Amniotic stem cell (primary cell): ENCODE measurements around the gene INF2.

Experiments
- DNase-seq: peaks from one replicate; lab custom pipeline; 2025; lab: John Stamatoyannopoulos, UW

INF2 gene

GRCh38 chr14:104676694-104677511, 12.5 kb upstream of the INF2 start:
- DNase-seq, result no peak

- DNase-seq, result no peak
These were observed 11.7 kb upstream of the INF2 start for GRCh38 chr14:104677512-104678332.

- DNase-seq, result no peak
These were observed 11.1 kb upstream of the INF2 start for GRCh38 chr14:104678346-104678745.

GRCh38 chr14:104678901-104679705, 10.3 kb upstream of the INF2 start:
- no peak for DNase-seq

GRCh38 chr14:104680056-104680805, 9.2 kb upstream of the INF2 start:
- DNase-seq, result peak; percentile 43

- DNase-seq, result peak; percentile 77
These were observed 8.4 kb upstream of the INF2 start for GRCh38 chr14:104680806-104681688.

- DNase-seq, result peak; percentile 63
These were observed 7.7 kb upstream of the INF2 start for GRCh38 chr14:104681689-104682074.

GRCh38 chr14:104682107-104682593, 7.3 kb upstream of the INF2 start:
- no peak for DNase-seq

- DNase-seq, result no peak
These were observed 5.6 kb upstream of the INF2 start for GRCh38 chr14:104683653-104684448.

GRCh38 chr14:104684449-104684821, 5.0 kb upstream of the INF2 start:
- DNase-seq, result no peak

GRCh38 chr14:104685216-104685997, 4.0 kb upstream of the INF2 start:
- DNase-seq, result no peak

- DNase-seq, result no peak
These were observed 3.3 kb upstream of the INF2 start for GRCh38 chr14:104685998-104686610.

GRCh38 chr14:104686624-104687517, 2.5 kb upstream of the INF2 start:
- DNase-seq, result no peak

GRCh38 chr14:104687601-104688504, 1.6 kb upstream of the INF2 start:
- no peak for DNase-seq

- no peak for DNase-seq
These were observed 811 bp upstream of the INF2 start for GRCh38 chr14:104688505-104689108.
